HG02642 (cell line): ENCODE measurements around the gene APOA4.
"Not testable (repeated sequence)": the region's sequence is repeated elsewhere in the genome, so short reads cannot be mapped to it uniquely, and the experiment has no call there.

Experiments used
- ATAC-seq: cut with Tn5 transposase; IDR thresholded peaks from one replicate; pipeline ENCODE4 v1.9.1; 2021; ENCODE audit warnings: mild to moderate bottlenecking; ENCODE audit not compliant: unreplicated experiment, poor library complexity

Gene APOA4

GRCh38 chr11:116808262-116809175, 14.6 kb downstream of the APOA4 start:
- ATAC-seq, result no peak

- ATAC-seq, result no peak
Measured at GRCh38 chr11:116807601-116808261, 15.4 kb downstream of the APOA4 start.

- ATAC-seq, result no peak
Measured at GRCh38 chr11:116804001-116804400, 19.1 kb downstream of the APOA4 start.

- not testable (repeated sequence) for ATAC-seq
Measured at GRCh38 chr11:116801662-116802061, 21.4 kb downstream of the APOA4 start.

GRCh38 chr11:116800610-116801009, 22.5 kb downstream of the APOA4 start:
- no peak for ATAC-seq

- ATAC-seq, result no peak
Measured at GRCh38 chr11:116798368-116798767, 24.7 kb downstream of the APOA4 start.

GRCh38 chr11:116797816-116798215, 25.3 kb downstream of the APOA4 start:
- no peak for ATAC-seq

GRCh38 chr11:116796548-116796947, 26.6 kb downstream of the APOA4 start:
- no peak for ATAC-seq

GRCh38 chr11:116794851-116795250, 28.3 kb downstream of the APOA4 start:
- ATAC-seq, result no peak

- no peak for ATAC-seq
Measured at GRCh38 chr11:116793772-116794097, 29.4 kb downstream of the APOA4 start.

- no peak for ATAC-seq
Measured at GRCh38 chr11:116792869-116793771, 30.0 kb downstream of the APOA4 start.

- ATAC-seq, result no peak
Measured at GRCh38 chr11:116792144-116792868, 30.8 kb downstream of the APOA4 start.

GRCh38 chr11:116791813-116792143, 31.3 kb downstream of the APOA4 start, which contains the start of gene APOA5:
APOA5 (minus strand) TSS chr11:116791879; CDS start chr11:116791860, 19 bp downstream.
- no peak for ATAC-seq

- ATAC-seq, result no peak
Measured at GRCh38 chr11:116791002-116791812, 31.9 kb downstream of the APOA4 start.

- no peak for ATAC-seq
Measured at GRCh38 chr11:116790167-116791001, 32.7 kb downstream of the APOA4 start.

- ATAC-seq, result no peak
Measured at GRCh38 chr11:116788975-116789374, 34.1 kb downstream of the APOA4 start.

GRCh38 chr11:116788534-116788933, 34.6 kb downstream of the APOA4 start:
- ATAC-seq, result no peak

GRCh38 chr11:116787786-116788486, 35.2 kb downstream of the APOA4 start, which contains the start of gene ZPR1:
ZPR1 (minus strand) TSS chr11:116788023; CDS start chr11:116787990, 33 bp downstream.
- ATAC-seq, result peak; percentile 87
